ENCODE data around the gene ACTR10.

Gene ACTR10

GRCh38 chr14:58275527-58276190, 75.7 kb downstream of the ACTR10 start:
- TF ChIP-seq, protein P1, sequence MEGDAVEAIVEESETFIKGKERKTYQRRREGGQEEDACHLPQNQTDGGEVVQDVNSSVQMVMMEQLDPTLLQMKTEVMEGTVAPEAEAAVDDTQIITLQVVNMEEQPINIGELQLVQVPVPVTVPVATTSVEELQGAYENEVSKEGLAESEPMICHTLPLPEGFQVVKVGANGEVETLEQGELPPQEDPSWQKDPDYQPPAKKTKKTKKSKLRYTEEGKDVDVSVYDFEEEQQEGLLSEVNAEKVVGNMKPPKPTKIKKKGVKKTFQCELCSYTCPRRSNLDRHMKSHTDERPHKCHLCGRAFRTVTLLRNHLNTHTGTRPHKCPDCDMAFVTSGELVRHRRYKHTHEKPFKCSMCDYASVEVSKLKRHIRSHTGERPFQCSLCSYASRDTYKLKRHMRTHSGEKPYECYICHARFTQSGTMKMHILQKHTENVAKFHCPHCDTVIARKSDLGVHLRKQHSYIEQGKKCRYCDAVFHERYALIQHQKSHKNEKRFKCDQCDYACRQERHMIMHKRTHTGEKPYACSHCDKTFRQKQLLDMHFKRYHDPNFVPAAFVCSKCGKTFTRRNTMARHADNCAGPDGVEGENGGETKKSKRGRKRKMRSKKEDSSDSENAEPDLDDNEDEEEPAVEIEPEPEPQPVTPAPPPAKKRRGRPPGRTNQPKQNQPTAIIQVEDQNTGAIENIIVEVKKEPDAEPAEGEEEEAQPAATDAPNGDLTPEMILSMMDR (IDR thresholded peaks at IDR 0.05; ENCODE audit: extremely low read depth, missing control alignments): no peak
- no peak for DNase-seq (ENCODE audit: low spot score)

- TF ChIP-seq, protein P1 (IDR thresholded peaks at IDR 0.05; ENCODE audit: extremely low read depth, missing control alignments): no peak
- no peak for DNase-seq (ENCODE audit: low spot score)
Measured at GRCh38 chr14:58276208-58276607, 76.3 kb downstream of the ACTR10 start.

GRCh38 chr14:58278177-58278576, 78.2 kb downstream of the ACTR10 start:
- TF ChIP-seq, protein P1 (IDR thresholded peaks at IDR 0.05; ENCODE audit: extremely low read depth, missing control alignments): no peak
- DNase-seq (ENCODE audit: low spot score): no peak

DNA sequence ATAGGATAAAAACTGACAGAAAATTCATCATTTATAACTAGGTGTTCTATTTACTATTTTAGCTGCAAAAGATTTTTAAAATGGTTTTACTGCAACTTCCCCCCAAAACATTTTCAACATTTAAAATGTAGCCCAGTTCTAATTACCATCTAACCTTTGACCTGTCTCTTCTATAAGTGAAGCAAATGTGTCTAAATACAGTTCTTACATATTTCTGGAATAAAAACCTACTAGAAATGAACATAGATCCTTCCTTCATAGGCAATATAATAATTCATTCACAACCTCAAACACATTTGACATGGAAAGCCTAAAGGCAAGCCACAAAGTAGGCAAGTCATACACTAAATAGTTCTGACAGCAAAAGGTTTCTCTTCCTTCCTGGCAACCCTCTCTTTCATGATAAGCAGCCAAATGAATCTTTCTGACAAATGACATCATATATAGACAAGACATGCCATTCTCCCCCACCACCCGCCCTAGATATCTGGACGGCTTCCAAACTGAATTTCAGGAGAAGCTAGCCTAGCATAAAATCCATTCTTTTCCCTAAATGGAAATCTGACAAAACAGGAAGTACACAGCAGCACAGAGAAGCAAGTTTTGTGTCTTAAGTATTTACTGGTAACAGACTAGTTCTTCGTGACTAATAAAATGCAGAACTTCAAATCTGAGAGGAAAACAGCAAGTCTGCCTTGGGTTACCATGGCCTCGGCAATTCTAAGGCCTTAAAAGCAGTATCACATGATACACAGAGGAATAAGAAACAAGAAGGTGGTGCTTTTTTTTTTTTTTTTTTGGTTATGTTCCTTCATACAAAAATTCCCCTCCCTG, 81.2 kb downstream of the ACTR10 start:
- DNase-seq (ENCODE audit: low spot score): peak; percentile 32
- TF ChIP-seq, protein P1 (IDR thresholded peaks at IDR 0.05; ENCODE audit: extremely low read depth, missing control alignments): no peak

DNA sequence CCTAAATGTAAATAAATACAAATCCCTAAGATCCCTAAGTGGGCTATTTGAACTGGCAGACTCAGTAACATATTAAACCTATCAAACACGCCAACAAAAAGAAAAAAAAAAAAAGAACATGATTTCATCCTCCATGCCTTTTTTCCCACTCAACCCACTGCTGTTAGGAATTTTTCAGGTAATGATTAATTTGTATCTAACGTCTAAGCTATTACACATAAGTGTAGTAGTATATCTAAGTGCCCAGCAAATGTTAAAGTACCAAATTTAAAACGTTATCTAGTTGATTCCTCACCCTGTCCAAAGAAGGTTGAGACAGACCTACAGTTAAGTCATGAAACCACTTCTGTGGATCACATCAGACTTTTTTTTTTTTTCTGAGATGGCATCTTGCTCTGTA, 82.0 kb downstream of the ACTR10 start:
- no peak for DNase-seq (ENCODE audit: low spot score)
- TF ChIP-seq, protein P1 (IDR thresholded peaks at IDR 0.05; ENCODE audit: extremely low read depth, missing control alignments): no peak

DNA sequence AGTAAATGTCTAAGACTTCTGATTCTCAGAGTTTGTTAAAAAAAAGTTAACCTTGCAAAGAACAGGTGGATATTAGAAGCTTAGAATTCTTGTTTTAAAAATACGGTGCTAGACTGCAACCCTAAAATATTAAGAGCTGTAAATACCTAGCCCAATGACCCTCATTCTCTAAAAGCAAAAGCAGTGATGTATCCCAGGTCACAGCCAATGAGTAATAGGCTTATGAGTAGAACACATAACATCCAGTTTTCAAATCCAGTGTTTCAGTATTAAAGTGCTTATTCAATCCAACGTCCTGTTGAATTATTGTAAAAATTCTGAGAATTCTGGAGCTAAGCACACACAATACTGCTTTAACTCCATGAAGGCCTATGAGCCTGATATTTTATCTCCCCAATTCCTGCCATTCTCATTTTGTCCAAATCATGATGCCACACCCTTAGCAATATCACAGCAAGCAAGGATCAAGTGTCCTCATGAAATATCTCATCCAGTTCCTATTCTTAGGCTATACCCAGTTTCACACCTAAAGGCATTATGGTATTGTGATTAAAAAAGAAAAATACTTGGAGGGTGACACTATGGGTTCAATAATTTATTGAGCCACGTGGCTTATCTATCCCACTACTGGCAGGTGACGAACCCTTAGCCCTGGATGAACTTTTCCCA, 83.1 kb downstream of the ACTR10 start:
- TF ChIP-seq, protein P1 (IDR thresholded peaks at IDR 0.05; ENCODE audit: extremely low read depth, missing control alignments): no peak

DNA sequence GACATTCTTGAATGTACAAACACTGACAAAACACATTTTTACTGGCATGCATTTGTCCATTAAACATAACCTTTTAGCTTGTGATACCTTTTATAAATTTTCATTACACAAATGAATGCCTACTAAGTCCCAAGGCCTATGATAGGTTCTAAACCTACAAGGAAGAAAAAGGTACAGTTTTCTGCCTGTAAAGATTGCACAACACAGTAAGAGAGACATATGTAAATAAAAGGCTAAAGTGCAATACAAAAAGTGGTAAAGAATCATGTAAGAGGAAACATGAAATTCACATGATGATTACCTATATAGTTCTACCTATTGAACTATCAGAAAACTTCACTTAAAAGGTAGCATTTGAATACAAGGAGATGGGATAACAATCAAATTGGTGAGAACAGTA, 83.8 kb downstream of the ACTR10 start:
- TF ChIP-seq, protein P1 (IDR thresholded peaks at IDR 0.05; ENCODE audit: extremely low read depth, missing control alignments): no peak
- no peak for DNase-seq (ENCODE audit: low spot score)

More for the DNA sequence above, 83.1 kb downstream of the ACTR10 start:
- DNase-seq (ENCODE audit: low spot score): no peak
